ENCODE measurements around the gene SLC12A3.
"Not testable (repeated sequence)": the region's sequence is repeated elsewhere in the genome, so short reads cannot be mapped to it uniquely, and the experiment has no call there.

DNA sequence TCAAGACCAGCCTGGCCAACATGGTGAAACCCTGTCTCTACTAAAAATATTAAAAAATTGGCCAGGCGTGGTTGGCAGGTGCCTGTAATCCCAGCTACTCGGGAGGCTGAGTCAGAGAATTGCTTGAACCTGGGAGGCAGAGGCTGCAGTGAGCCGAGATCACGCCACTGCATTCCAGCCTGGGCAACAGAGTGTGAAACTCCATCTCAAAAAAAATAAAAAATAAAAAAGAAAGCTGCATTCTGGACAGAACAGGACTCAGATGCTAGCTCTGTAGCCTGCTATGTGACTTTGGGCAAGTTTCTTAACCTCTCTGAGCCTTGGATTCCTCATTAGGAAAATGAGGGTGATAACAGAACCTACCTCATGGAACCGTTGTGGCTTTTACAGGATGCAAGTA lies 3.8 kb downstream of the SLC12A3 start:
- TF ChIP-seq, protein P1, sequence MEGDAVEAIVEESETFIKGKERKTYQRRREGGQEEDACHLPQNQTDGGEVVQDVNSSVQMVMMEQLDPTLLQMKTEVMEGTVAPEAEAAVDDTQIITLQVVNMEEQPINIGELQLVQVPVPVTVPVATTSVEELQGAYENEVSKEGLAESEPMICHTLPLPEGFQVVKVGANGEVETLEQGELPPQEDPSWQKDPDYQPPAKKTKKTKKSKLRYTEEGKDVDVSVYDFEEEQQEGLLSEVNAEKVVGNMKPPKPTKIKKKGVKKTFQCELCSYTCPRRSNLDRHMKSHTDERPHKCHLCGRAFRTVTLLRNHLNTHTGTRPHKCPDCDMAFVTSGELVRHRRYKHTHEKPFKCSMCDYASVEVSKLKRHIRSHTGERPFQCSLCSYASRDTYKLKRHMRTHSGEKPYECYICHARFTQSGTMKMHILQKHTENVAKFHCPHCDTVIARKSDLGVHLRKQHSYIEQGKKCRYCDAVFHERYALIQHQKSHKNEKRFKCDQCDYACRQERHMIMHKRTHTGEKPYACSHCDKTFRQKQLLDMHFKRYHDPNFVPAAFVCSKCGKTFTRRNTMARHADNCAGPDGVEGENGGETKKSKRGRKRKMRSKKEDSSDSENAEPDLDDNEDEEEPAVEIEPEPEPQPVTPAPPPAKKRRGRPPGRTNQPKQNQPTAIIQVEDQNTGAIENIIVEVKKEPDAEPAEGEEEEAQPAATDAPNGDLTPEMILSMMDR (IDR thresholded peaks at IDR 0.05; ENCODE audit: low read depth, low read length) = not testable (repeated sequence)
- TF ChIP-seq EZH2phosphoT487 (IDR thresholded peaks at IDR 0.05; ENCODE audit: low read depth) = not testable (repeated sequence)
